HG03432 (cell line): ENCODE measurements around the gene ELP5.

Experiments
- ATAC-seq: cut with Tn5 transposase; IDR thresholded peaks from one replicate; pipeline ENCODE4 v1.9.1; 2021; ENCODE audit warnings: mild to moderate bottlenecking, moderate library complexity; ENCODE audit not compliant: unreplicated experiment

Gene ELP5

DNA sequence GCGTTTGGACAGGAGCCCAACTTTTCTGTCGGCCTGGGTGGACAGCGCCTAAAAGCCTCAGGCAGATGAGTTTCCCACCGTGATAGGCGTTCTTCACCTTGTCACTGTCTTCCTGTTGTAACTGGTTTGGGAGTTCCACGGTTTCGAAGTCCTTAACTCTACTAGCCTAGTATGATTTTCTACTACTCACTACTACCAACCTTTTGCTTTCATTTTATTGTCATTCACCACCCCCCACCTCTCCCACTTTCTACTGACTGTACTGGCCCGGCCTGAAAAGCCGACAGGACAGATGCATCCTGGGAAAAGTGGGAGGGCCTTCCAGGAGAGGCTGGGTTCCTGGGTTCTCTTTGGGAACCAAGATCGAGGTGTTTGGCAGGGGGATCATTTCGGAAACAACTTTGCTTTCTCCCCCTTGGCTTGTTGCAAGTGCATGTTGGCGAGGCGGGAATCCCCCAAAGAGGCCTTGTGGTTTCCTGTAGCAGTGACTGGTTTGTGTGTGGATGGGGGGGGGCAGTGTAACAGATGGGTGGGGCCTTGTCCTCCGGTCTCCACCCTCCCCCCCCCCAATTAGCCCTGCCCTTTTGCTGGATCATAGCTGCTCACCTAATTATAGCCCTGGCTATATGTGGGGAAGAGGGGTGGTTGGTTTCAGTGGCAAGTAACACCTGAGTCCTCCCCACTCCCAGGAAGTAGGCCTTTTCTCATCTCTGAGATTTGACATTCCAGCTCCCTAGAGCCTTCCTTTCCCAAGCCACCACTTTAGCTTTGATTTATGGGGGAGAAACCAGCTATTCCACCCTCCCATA, 56.8 kb downstream of the ELP5 start:
- peak; percentile 17 for ATAC-seq
